HEK293 (cell line): Measurements from ENCODE around the gene FGD4.

Experiments
- ATF2 ChIP-seq: fragments of 450-650 bp; formaldehyde crosslinking; IDR thresholded peaks from 2 replicates; pipeline ENCODE4 v1.5.1; 2016; ENCODE audit warnings: missing biosample characterization, missing genetic modification characterization, low read depth
- FEZF1 ChIP-seq: fragments of 450-650 bp; formaldehyde crosslinking; IDR thresholded peaks from 2 replicates; pipeline ENCODE4 v1.5.1; 2016; ENCODE audit warnings: missing biosample characterization, missing genetic modification characterization
- GLI4 ChIP-seq: fragments of 450-650 bp; formaldehyde crosslinking; IDR thresholded peaks from 2 replicates; pipeline ENCODE4 v1.5.1; 2016; ENCODE audit warnings: missing biosample characterization, missing genetic modification characterization
- KLF1 ChIP-seq: fragments of 450-650 bp; formaldehyde crosslinking; IDR thresholded peaks from 2 replicates; pipeline ENCODE4 v1.5.1; 2016; ENCODE audit warnings: missing biosample characterization, missing genetic modification characterization
- KLF16 ChIP-seq: fragments of 450-650 bp; formaldehyde crosslinking; IDR thresholded peaks from 2 replicates; pipeline ENCODE4 v1.5.1; 2017; ENCODE audit warnings: missing biosample characterization, missing genetic modification characterization
- MZF1 ChIP-seq: fragments of 450-650 bp; formaldehyde crosslinking; IDR thresholded peaks from 2 replicates; pipeline ENCODE4 v1.5.1; 2017; ENCODE audit warnings: missing biosample characterization, missing genetic modification characterization, borderline replicate concordance
- PRDM4 ChIP-seq: fragments of 450-650 bp; formaldehyde crosslinking; IDR thresholded peaks from 2 replicates; pipeline ENCODE4 v1.5.1; 2017; ENCODE audit warnings: missing biosample characterization, missing genetic modification characterization
- REPIN1 ChIP-seq: fragments of 450-650 bp; formaldehyde crosslinking; IDR thresholded peaks from 2 replicates; pipeline ENCODE4 v1.5.1; 2017; ENCODE audit warnings: missing biosample characterization, missing genetic modification characterization, low read depth
- ZBTB10 ChIP-seq: fragments of 450-650 bp; formaldehyde crosslinking; IDR thresholded peaks from 2 replicates; pipeline ENCODE4 v1.5.1; 2016; ENCODE audit warnings: missing biosample characterization, missing genetic modification characterization
- ZBTB17 ChIP-seq: fragments of 450-650 bp; formaldehyde crosslinking; IDR thresholded peaks from 2 replicates; pipeline ENCODE4 v1.5.1; 2016; ENCODE audit warnings: missing biosample characterization, missing genetic modification characterization
- ZBTB26 ChIP-seq: fragments of 450-650 bp; formaldehyde crosslinking; optimal IDR thresholded peaks from 2 replicates; pipeline ENCODE3; 2016; ENCODE audit warnings: missing biosample characterization, mild to moderate bottlenecking, missing genetic modification characterization
- ZFP3 ChIP-seq: fragments of 450-650 bp; formaldehyde crosslinking; IDR thresholded peaks from 2 replicates; pipeline ENCODE4 v1.5.1; 2016; ENCODE audit warnings: low read depth, missing biosample characterization, missing genetic modification characterization
- ZFP37 ChIP-seq: fragments of 450-650 bp; formaldehyde crosslinking; IDR thresholded peaks from 2 replicates; pipeline ENCODE4 v1.5.1; 2016; ENCODE audit warnings: missing biosample characterization, missing genetic modification characterization
- ZIC2 ChIP-seq: fragments of 450-650 bp; formaldehyde crosslinking; IDR thresholded peaks from 2 replicates; pipeline ENCODE4 v1.5.1; 2016; ENCODE audit warnings: missing biosample characterization, missing genetic modification characterization
- ZNF155 ChIP-seq: fragments of 450-650 bp; formaldehyde crosslinking; IDR thresholded peaks from 2 replicates; pipeline ENCODE4 v1.5.1; 2016; ENCODE audit warnings: missing biosample characterization, missing genetic modification characterization
- ZNF221 ChIP-seq: fragments of 450-650 bp; formaldehyde crosslinking; IDR thresholded peaks from 2 replicates; pipeline ENCODE4 v1.5.1; 2017; ENCODE audit warnings: missing biosample characterization, missing genetic modification characterization, borderline replicate concordance
- ZNF274 ChIP-seq, 2 experiments: fragments of 200-500 bp in 1 of 2; fragments of 450-650 bp in 1 of 2; sonication (Bioruptor generic) in 1 of 2; formaldehyde crosslinking in 1 of 2; IDR thresholded peaks; 2 replicates each; pipeline versions ENCODE4 v1.5.1 to v1.6.1; 2014 to 2016; ENCODE audit warnings: borderline replicate concordance in 1 of 2, inconsistent platforms in 1 of 2, low read length in 1 of 2, missing biosample characterization in 1 of 2, missing genetic modification characterization in 1 of 2
- ZNF280D ChIP-seq: fragments of 450-650 bp; formaldehyde crosslinking; IDR thresholded peaks from 2 replicates; pipeline ENCODE4 v1.5.1; 2016; ENCODE audit warnings: missing biosample characterization, missing genetic modification characterization
- ZNF335 ChIP-seq: fragments of 450-650 bp; formaldehyde crosslinking; conservative IDR thresholded peaks from 2 replicates; pipeline ENCODE4 v1.5.1; 2016; ENCODE audit warnings: missing biosample characterization, missing genetic modification characterization
- ZNF341 ChIP-seq: fragments of 450-650 bp; formaldehyde crosslinking; IDR thresholded peaks from 2 replicates; pipeline ENCODE4; 2016; ENCODE audit warnings: low read depth, missing biosample characterization, missing genetic modification characterization
- ZNF350 ChIP-seq: fragments of 450-650 bp; formaldehyde crosslinking; IDR thresholded peaks from 2 replicates; pipeline ENCODE4 v1.5.0; 2017; ENCODE audit warnings: missing biosample characterization, mild to moderate bottlenecking, missing genetic modification characterization
- ZNF529 ChIP-seq: fragments of 450-650 bp; formaldehyde crosslinking; IDR thresholded peaks from 2 replicates; pipeline ENCODE4 v1.5.1; 2017; ENCODE audit warnings: missing genetic modification characterization, missing biosample characterization; ENCODE audit not compliant: insufficient replicate concordance
- ZNF530 ChIP-seq: fragments of 450-650 bp; formaldehyde crosslinking; IDR thresholded peaks from 2 replicates; pipeline ENCODE4 v1.5.1; 2016; ENCODE audit warnings: low read depth, missing biosample characterization, missing genetic modification characterization
- ZNF549 ChIP-seq: fragments of 450-650 bp; IDR thresholded peaks from 2 replicates; pipeline ENCODE4 v1.5.1; 2018; ENCODE audit warnings: missing biosample characterization, missing genetic modification characterization, mild to moderate bottlenecking, inconsistent platforms, moderate library complexity
- ZNF561 ChIP-seq: fragments of 450-650 bp; IDR thresholded peaks from 2 replicates; pipeline ENCODE4 v1.5.1; 2018; ENCODE audit warnings: missing biosample characterization, missing genetic modification characterization, borderline replicate concordance
- ZNF571 ChIP-seq: fragments of 450-650 bp; formaldehyde crosslinking; IDR thresholded peaks from 2 replicates; pipeline ENCODE4 v1.5.0; 2017; ENCODE audit warnings: missing biosample characterization, missing genetic modification characterization
- ZNF600 ChIP-seq: fragments of 450-650 bp; formaldehyde crosslinking; IDR thresholded peaks from 2 replicates; pipeline ENCODE4 v1.5.1; 2016; ENCODE audit warnings: missing biosample characterization, missing genetic modification characterization
- ZNF621 ChIP-seq: fragments of 450-650 bp; formaldehyde crosslinking; IDR thresholded peaks from 2 replicates; pipeline ENCODE4 v1.5.1; 2017; ENCODE audit warnings: missing biosample characterization, missing genetic modification characterization
- ZNF776 ChIP-seq: fragments of 450-650 bp; formaldehyde crosslinking; IDR thresholded peaks from 2 replicates; pipeline ENCODE4 v1.5.0; 2017; ENCODE audit warnings: missing biosample characterization, missing genetic modification characterization, borderline replicate concordance

The FGD4 gene

GRCh38 chr12:32535288-32535999, 136.1 kb downstream of the FGD4 start (continued):
- TF ChIP-seq ZNF529 (tag by site-specific recombination) (no peak), ZNF280D (tag by site-specific recombination) (no peak), GLI4 (tag by site-specific recombination) (no peak), REPIN1 (no peak), ZBTB10 (tag by site-specific recombination) (no peak), ZIC2 (tag by site-specific recombination) (peak; percentile 48), ZNF571 (tag by site-specific recombination) (no peak), ZNF600 (tag by site-specific recombination) (peak; percentile 90), ZNF776 (tag by site-specific recombination) (no peak), ZBTB17 (tag by site-specific recombination) (peak; percentile 71), MZF1 (tag by site-specific recombination) (no peak), ZNF335 (tag by site-specific recombination) (peak; percentile 92), ATF2 (no peak), KLF1 (tag by site-specific recombination) (no peak), ZFP37 (tag by site-specific recombination) (no peak), ZFP3 (tag by site-specific recombination) (no peak), ZNF549 (tag by site-specific recombination) (0 out of 2 replicates have a peak, but pooled peaks have one; percentile 37), ZNF530 (tag by site-specific recombination) (no peak), ZBTB26 (tag by site-specific recombination) (no peak), ZNF621 (no peak), ZNF274 (IDR thresholded peaks at IDR 0.05; ENCODE audit: low read length) (no peak), ZNF274 (tag by site-specific recombination; IDR thresholded peaks at IDR 0.05; ENCODE audit: borderline replicate concordance) (no peak), PRDM4 (tag by site-specific recombination) (no peak), KLF16 (tag by site-specific recombination) (no peak), ZNF341 (tag by site-specific recombination) (peak; percentile 76), ZNF221 (no peak), ZNF561 (tag by site-specific recombination) (peak; percentile 89), FEZF1 (tag by site-specific recombination) (no peak), ZNF350 (no peak), ZNF155 (tag by site-specific recombination) (no peak)
